ENCODE results near the gene SH3RF2. TPM values are rescaled to one million over a fixed set of nuclear protein-coding genes. Genes with fewer than 3 reads are reported as not detected.

Gene SH3RF2
- total and polyA plus RNA-seq, 2 donors (not counting 1 experiment from before 2014, with no cell fraction given): 0.03 TPM; not detected in 1

GRCh38 chr5:146109379-146109778, 173.0 kb downstream of the SH3RF2 start:
- no peak overlapping the region for H3K27ac ChIP-seq (ENCODE audit: low read length in 2 of 2)
- no peak overlapping the region for H3K4me3 ChIP-seq (ENCODE audit: control extremely low read depth in 1 of 5, extremely low read depth in 1 of 5, insufficient read depth in 1 of 5, low read depth in 2 of 5, low read length in 4 of 5)
- TF ChIP-seq CTCF (IDR thresholded peaks at IDR 0.05) (no peak), EZH2 (IDR thresholded peaks at IDR 0.05; ENCODE audit: borderline replicate concordance, insufficient read depth, low read depth, low read length, poor library complexity, severe bottlenecking) (no peak)
- POLR2A ChIA-PET: no interaction called here
- Mint-ChIP-seq H3K9me3 (ENCODE audit: insufficient read depth) (no peaks in the 10 kb centered on the region), H3K4me3 (no peak overlapping the region), H3K27ac (no peak overlapping the region), H3K4me1 (peaks cover 1% of the 10 kb centered on the region), H3K27me3 (no peaks in the 10 kb centered on the region)
- H2AFZ ChIP-seq (ENCODE audit: insufficient read depth, low read depth, low read length, poor library complexity, severe bottlenecking): no peak overlapping the region
- DNase-seq (no peak), ATAC-seq (ENCODE audit: low read depth) (no peak)
- H3K9me3 ChIP-seq (ENCODE audit: control extremely low read depth in 1 of 3, control insufficient read depth in 2 of 3, insufficient read depth in 1 of 3, low read length in 2 of 3): peaks cover 0 to 4% (median 0%) of the 10 kb centered on the region in 3 donors
- H3K27me3 ChIP-seq (replicated peaks in 1 of 4; ENCODE audit: control extremely low read depth in 1 of 4, control insufficient read depth in 3 of 4, insufficient read depth in 4 of 4, low read length in 3 of 4): no peaks in the 10 kb centered on the region
- no peaks in the 10 kb centered on the region for H4K20me1 ChIP-seq (ENCODE audit: control insufficient read depth, insufficient read depth, low read length, poor library complexity, severe bottlenecking)
- H3K4me2 ChIP-seq (replicated peaks; ENCODE audit: low read depth, low read length, poor library complexity, severe bottlenecking): no peak overlapping the region
- H3K4me1 ChIP-seq (ENCODE audit: control insufficient read depth in 2 of 2, insufficient read depth in 2 of 2, low read length in 2 of 2): no peaks in the 10 kb centered on the region
- intact Hi-C loops (cut with micrococcal nuclease): no loop called here
- peaks cover 0 to 17% of the 10 kb centered on the region in 2 experiments for H3K36me3 ChIP-seq (replicated peaks in 1 of 2; ENCODE audit: control extremely low read depth in 1 of 2, control insufficient read depth in 1 of 2, extremely low read depth in 1 of 2, insufficient read depth in 2 of 2, low read length in 1 of 2)
- WGBS (ENCODE audit: insufficient coverage): 43% methylated on average over 1 of the region's 1 CpG
- H3K79me2 ChIP-seq (ENCODE audit: control insufficient read depth, insufficient read depth, low read length): no peaks in the 10 kb centered on the region
- no peak overlapping the region for H3K9ac ChIP-seq (ENCODE audit: low read length)
- CTCF ChIA-PET: no interaction called here

DNA sequence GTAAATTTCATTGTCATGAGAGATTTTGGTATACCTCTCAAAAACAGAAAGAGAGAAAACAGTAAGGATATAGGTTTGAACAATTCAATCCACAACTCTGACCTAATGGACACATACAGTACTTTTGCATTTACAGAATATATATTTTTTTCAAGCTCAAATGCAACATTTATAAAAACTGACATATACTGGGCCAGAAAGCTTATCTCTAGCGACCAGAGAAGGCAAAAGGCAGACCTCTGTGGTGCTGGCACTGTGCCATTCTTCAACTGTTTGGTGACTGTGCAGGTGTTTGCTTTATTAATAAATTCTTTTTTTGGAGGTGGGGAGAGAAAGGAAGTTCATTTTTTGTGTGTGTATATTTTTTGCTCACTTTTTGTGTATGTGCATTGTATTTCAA, 175.0 kb downstream of the SH3RF2 start:
- no peaks in the 10 kb centered on the region for H3K27me3 Mint-ChIP-seq
- ChIA-PET CTCF (no interaction called here), POLR2A (no interaction called here)
- no peaks in the 10 kb centered on the region for H3K9me3 Mint-ChIP-seq (ENCODE audit: insufficient read depth)
- no peak overlapping the region for H3K4me3 Mint-ChIP-seq
- Histone ChIP-seq H3K79me2 (ENCODE audit: control insufficient read depth, insufficient read depth, low read length) (no peaks in the 10 kb centered on the region), H3K36me3 (replicated peaks in 1 of 2; ENCODE audit: control extremely low read depth in 1 of 2, control insufficient read depth in 1 of 2, extremely low read depth in 1 of 2, insufficient read depth in 2 of 2, low read length in 1 of 2) (peaks cover 1 to 21% of the 10 kb centered on the region in 2 experiments), H2AFZ (ENCODE audit: insufficient read depth, low read depth, low read length, poor library complexity, severe bottlenecking) (no peak overlapping the region), H3K4me3 (ENCODE audit: control extremely low read depth in 1 of 5, extremely low read depth in 1 of 5, insufficient read depth in 1 of 5, low read depth in 2 of 5, low read length in 4 of 5) (no peak overlapping the region), H4K20me1 (ENCODE audit: control insufficient read depth, insufficient read depth, low read length, poor library complexity, severe bottlenecking) (no peaks in the 10 kb centered on the region), H3K9me3 (ENCODE audit: control extremely low read depth in 1 of 3, control insufficient read depth in 2 of 3, insufficient read depth in 1 of 3, low read length in 2 of 3) (peaks cover 0 to 4% (median 0%) of the 10 kb centered on the region in 3 donors), H3K9ac (ENCODE audit: low read length) (no peak overlapping the region), H3K4me1 (ENCODE audit: control insufficient read depth in 2 of 2, insufficient read depth in 2 of 2, low read length in 2 of 2) (no peaks in the 10 kb centered on the region), H3K27me3 (replicated peaks in 1 of 4; ENCODE audit: control extremely low read depth in 1 of 4, control insufficient read depth in 3 of 4, insufficient read depth in 4 of 4, low read length in 3 of 4) (no peaks in the 10 kb centered on the region), H3K27ac (ENCODE audit: low read length in 2 of 2) (no peak overlapping the region), H3K4me2 (replicated peaks; ENCODE audit: low read depth, low read length, poor library complexity, severe bottlenecking) (no peak overlapping the region)
- DNase-seq (no peak), ATAC-seq (ENCODE audit: low read depth) (no peak)
- H3K27ac Mint-ChIP-seq: no peak overlapping the region
- no peak for TF ChIP-seq CTCF (IDR thresholded peaks at IDR 0.05)
- no peak for TF ChIP-seq EZH2 (IDR thresholded peaks at IDR 0.05; ENCODE audit: borderline replicate concordance, insufficient read depth, low read depth, low read length, poor library complexity, severe bottlenecking)
- no CpG with 5 or more reads among the region's 1 CpG for WGBS (ENCODE audit: insufficient coverage)
- peaks cover 1% of the 10 kb centered on the region for H3K4me1 Mint-ChIP-seq
- intact Hi-C loops (cut with micrococcal nuclease): no loop called here

Data from B cell (primary cell).